Measurements from ENCODE around the gene AQP12A.

The AQP12A gene

GRCh38 chr2:240735476-240735875 lies 43.8 kb downstream of the AQP12A start:
- no peak for TF ChIP-seq CTCF (IDR thresholded peaks at IDR 0.05; ENCODE audit: extremely low read depth, insufficient read depth, missing control alignments)
- no peak for DNase-seq (ENCODE audit: low spot score)
- in situ Hi-C loops (cut with MboI; ENCODE audit: low pct_unique_long_range_greater_than_20kb, low sequenced_read_pairs, unreplicated experiment) = no loop called here

- TF ChIP-seq CTCF (IDR thresholded peaks at IDR 0.05; ENCODE audit: extremely low read depth, insufficient read depth, missing control alignments) = no peak
- in situ Hi-C loops (cut with MboI; ENCODE audit: low pct_unique_long_range_greater_than_20kb, low sequenced_read_pairs, unreplicated experiment) = no loop called here
- no peak for DNase-seq (ENCODE audit: low spot score)
These were observed 44.9 kb downstream of the AQP12A start for GRCh38 chr2:240736281-240737250.

- in situ Hi-C loops (cut with MboI; ENCODE audit: low pct_unique_long_range_greater_than_20kb, low sequenced_read_pairs, unreplicated experiment) = no loop called here
- no peak for DNase-seq (ENCODE audit: low spot score)
- TF ChIP-seq CTCF (IDR thresholded peaks at IDR 0.05; ENCODE audit: extremely low read depth, insufficient read depth, missing control alignments) = no peak
These were observed 45.8 kb downstream of the AQP12A start for GRCh38 chr2:240737512-240737911.

GRCh38 chr2:240737958-240738357 lies 46.3 kb downstream of the AQP12A start:
- DNase-seq (ENCODE audit: low spot score) = no peak
- no peak for TF ChIP-seq CTCF (IDR thresholded peaks at IDR 0.05; ENCODE audit: extremely low read depth, insufficient read depth, missing control alignments)
- in situ Hi-C loops (cut with MboI; ENCODE audit: low pct_unique_long_range_greater_than_20kb, low sequenced_read_pairs, unreplicated experiment) = no loop called here

- no peak for TF ChIP-seq CTCF (IDR thresholded peaks at IDR 0.05; ENCODE audit: extremely low read depth, insufficient read depth, missing control alignments)
- no peak for DNase-seq (ENCODE audit: low spot score)
- in situ Hi-C loops (cut with MboI; ENCODE audit: low pct_unique_long_range_greater_than_20kb, low sequenced_read_pairs, unreplicated experiment) = no loop called here
These were observed 48.1 kb downstream of the AQP12A start for GRCh38 chr2:240739797-240740196.

- no peak for TF ChIP-seq CTCF (IDR thresholded peaks at IDR 0.05; ENCODE audit: extremely low read depth, insufficient read depth, missing control alignments)
- in situ Hi-C loops (cut with MboI; ENCODE audit: low pct_unique_long_range_greater_than_20kb, low sequenced_read_pairs, unreplicated experiment) = no loop called here
- no peak for DNase-seq (ENCODE audit: low spot score)
These were observed 49.4 kb downstream of the AQP12A start for GRCh38 chr2:240741091-240741490.
